ENCODE results near the gene FPR3. TPM values are rescaled to one million over a fixed set of nuclear protein-coding genes. Genes with fewer than 3 reads are reported as not detected.
A peak's percentile ranks its signal among the peaks of the same experiment; 100 is the strongest.

The FPR3 gene
- total and polyA plus RNA-seq, 9 of the 15 experiments (the other 6 are each of a cell fraction or from before 2014, with no cell fraction given): 0.08 to 0.51 (median 0.22) TPM; not detected in 1

DNA sequence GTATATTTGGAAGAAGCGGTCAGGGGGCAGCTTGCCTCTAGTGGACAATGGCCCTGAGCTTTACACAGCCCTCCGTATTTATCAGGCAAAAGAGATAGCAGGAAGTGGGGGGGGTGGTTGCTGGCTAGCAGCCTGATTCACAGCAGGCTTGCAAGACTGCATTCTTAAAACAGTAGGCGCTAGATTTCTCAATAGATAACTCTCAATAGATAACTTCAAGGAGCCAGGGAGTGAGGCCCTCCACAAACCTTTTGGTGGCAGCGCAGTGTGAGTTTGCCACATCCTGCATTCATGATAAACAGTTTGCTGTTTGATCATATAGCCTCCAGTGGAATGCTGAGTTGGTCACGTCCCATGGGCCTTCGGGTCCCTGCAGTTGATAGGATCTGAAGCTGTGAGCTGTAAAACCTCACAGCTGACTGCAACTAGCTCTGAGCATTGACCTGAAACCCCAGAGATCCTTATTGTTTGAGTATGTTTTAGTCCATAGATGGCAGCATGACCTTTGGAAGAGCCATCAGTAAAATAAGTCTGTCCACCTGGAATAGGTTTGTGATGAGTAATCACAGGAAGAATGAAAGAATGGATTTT is 12.2 kb downstream of the FPR3 start (continued):
- TF ChIP-seq, protein P1, sequence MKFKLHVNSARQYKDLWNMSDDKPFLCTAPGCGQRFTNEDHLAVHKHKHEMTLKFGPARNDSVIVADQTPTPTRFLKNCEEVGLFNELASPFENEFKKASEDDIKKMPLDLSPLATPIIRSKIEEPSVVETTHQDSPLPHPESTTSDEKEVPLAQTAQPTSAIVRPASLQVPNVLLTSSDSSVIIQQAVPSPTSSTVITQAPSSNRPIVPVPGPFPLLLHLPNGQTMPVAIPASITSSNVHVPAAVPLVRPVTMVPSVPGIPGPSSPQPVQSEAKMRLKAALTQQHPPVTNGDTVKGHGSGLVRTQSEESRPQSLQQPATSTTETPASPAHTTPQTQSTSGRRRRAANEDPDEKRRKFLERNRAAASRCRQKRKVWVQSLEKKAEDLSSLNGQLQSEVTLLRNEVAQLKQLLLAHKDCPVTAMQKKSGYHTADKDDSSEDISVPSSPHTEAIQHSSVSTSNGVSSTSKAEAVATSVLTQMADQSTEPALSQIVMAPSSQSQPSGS (CRISPR knock-in tag; IDR thresholded peaks at IDR 0.05): no peak
- TF ChIP-seq ZEB2 (IDR thresholded peaks at IDR 0.05) (peak; percentile 78), ADNP (tag; IDR thresholded peaks at IDR 0.05) (peak; percentile 33; the same call in 1 of the 2 replicates), CBX8 (IDR thresholded peaks at IDR 0.05; ENCODE audit: borderline replicate concordance, extremely low read depth, low read depth, low read length, poor library complexity, severe bottlenecking) (no peak), SMAD2 (IDR thresholded peaks at IDR 0.05; ENCODE audit: low read depth, low read length) (no peak), DMBX1 (CRISPR knock-in tag; IDR thresholded peaks at IDR 0.05; ENCODE audit: borderline replicate concordance) (no peak), ZNF143 (CRISPR knock-in tag; IDR thresholded peaks at IDR 0.05) (no peak), KDM5B (IDR thresholded peaks at IDR 0.05; ENCODE audit: insufficient replicate concordance, low read depth, low read length) (no peak), ERF (CRISPR knock-in tag; IDR thresholded peaks at IDR 0.05) (no peak), ZNF589 (CRISPR knock-in tag; IDR thresholded peaks at IDR 0.05; ENCODE audit: low read depth) (peak; percentile 92), NCOA6 (IDR thresholded peaks at IDR 0.05) (no peak), MAFF (IDR thresholded peaks at IDR 0.05; ENCODE audit: low read length) (no peak), NBN (IDR thresholded peaks at IDR 0.05; ENCODE audit: low read depth) (peak; percentile 57; the same call in 1 of the 2 replicates), CXXC5 (CRISPR knock-in tag; IDR thresholded peaks at IDR 0.05) (peak; percentile 76; the same call in 1 of the 2 replicates), NR3C1 (CRISPR knock-in tag; IDR thresholded peaks at IDR 0.05) (no peak), ZNF445 (CRISPR knock-in tag; IDR thresholded peaks at IDR 0.05; ENCODE audit: low read depth) (no peak), TRIM24 (IDR thresholded peaks at IDR 0.05) (0 out of 4 replicates have a peak, but pooled peaks of 1 of the 2 experiments have one; percentile 25), KDM2B (CRISPR knock-in tag; IDR thresholded peaks at IDR 0.05) (no peak)
- TF ChIP-seq, protein P2, sequence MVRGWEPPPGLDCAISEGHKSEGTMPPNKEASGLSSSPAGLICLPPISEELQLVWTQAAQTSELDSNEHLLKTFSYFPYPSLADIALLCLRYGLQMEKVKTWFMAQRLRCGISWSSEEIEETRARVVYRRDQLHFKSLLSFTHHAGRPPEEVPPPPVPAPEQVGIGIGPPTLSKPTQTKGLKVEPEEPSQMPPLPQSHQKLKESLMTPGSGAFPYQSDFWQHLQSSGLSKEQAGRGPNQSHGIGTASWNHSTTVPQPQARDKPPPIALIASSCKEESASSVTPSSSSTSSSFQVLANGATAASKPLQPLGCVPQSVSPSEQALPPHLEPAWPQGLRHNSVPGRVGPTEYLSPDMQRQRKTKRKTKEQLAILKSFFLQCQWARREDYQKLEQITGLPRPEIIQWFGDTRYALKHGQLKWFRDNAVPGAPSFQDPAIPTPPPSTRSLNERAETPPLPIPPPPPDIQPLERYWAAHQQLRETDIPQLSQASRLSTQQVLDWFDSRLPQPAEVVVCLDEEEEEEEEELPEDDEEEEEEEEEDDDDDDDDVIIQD (CRISPR knock-in tag; IDR thresholded peaks at IDR 0.05): no peak
- TF ChIP-seq, protein P3, sequence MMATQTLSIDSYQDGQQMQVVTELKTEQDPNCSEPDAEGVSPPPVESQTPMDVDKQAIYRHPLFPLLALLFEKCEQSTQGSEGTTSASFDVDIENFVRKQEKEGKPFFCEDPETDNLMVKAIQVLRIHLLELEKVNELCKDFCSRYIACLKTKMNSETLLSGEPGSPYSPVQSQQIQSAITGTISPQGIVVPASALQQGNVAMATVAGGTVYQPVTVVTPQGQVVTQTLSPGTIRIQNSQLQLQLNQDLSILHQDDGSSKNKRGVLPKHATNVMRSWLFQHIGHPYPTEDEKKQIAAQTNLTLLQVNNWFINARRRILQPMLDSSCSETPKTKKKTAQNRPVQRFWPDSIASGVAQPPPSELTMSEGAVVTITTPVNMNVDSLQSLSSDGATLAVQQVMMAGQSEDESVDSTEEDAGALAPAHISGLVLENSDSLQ (IDR thresholded peaks at IDR 0.05): no peak
- TF ChIP-seq, protein P4, sequence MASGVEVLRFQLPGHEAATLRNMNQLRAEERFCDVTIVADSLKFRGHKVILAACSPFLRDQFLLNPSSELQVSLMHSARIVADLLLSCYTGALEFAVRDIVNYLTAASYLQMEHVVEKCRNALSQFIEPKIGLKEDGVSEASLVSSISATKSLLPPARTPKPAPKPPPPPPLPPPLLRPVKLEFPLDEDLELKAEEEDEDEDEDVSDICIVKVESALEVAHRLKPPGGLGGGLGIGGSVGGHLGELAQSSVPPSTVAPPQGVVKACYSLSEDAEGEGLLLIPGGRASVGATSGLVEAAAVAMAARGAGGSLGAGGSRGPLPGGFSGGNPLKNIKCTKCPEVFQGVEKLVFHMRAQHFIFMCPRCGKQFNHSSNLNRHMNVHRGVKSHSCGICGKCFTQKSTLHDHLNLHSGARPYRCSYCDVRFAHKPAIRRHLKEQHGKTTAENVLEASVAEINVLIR (CRISPR knock-in tag; IDR thresholded peaks at IDR 0.05): no peak
- TF ChIP-seq, protein P5, sequence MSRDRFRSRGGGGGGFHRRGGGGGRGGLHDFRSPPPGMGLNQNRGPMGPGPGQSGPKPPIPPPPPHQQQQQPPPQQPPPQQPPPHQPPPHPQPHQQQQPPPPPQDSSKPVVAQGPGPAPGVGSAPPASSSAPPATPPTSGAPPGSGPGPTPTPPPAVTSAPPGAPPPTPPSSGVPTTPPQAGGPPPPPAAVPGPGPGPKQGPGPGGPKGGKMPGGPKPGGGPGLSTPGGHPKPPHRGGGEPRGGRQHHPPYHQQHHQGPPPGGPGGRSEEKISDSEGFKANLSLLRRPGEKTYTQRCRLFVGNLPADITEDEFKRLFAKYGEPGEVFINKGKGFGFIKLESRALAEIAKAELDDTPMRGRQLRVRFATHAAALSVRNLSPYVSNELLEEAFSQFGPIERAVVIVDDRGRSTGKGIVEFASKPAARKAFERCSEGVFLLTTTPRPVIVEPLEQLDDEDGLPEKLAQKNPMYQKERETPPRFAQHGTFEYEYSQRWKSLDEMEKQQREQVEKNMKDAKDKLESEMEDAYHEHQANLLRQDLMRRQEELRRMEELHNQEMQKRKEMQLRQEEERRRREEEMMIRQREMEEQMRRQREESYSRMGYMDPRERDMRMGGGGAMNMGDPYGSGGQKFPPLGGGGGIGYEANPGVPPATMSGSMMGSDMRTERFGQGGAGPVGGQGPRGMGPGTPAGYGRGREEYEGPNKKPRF (IDR thresholded peaks at IDR 0.05; ENCODE audit: low read depth, low read length): no peak
